T-helper 1 cell (primary cell): ENCODE measurements around the gene ALB.

Source experiments
- DNase-seq, 5 donors: peaks; one replicate each; pipeline ENCODE4 v3.0.0-alpha.2; 2012 to 2020

Gene ALB

GRCh38 chr4:73409012-73409862, 5.2 kb downstream of the ALB start:
- DNase-seq = no peak

- DNase-seq = no peak
Observed at GRCh38 chr4:73409978-73410548, 6.0 kb downstream of the ALB start.

- no peak for DNase-seq
Observed at GRCh38 chr4:73410916-73411730, 7.0 kb downstream of the ALB start.

GRCh38 chr4:73411731-73412414, 7.8 kb downstream of the ALB start:
- DNase-seq = no peak

GRCh38 chr4:73413294-73413755, 9.2 kb downstream of the ALB start:
- DNase-seq = no peak

GRCh38 chr4:73414936-73415271, 10.8 kb downstream of the ALB start:
- DNase-seq = no peak

GRCh38 chr4:73415807-73416238, 11.7 kb downstream of the ALB start:
- DNase-seq = no peak

GRCh38 chr4:73416423-73417087, 12.5 kb downstream of the ALB start:
- DNase-seq = no peak

GRCh38 chr4:73417342-73417741, 13.3 kb downstream of the ALB start:
- DNase-seq = no peak

- no peak for DNase-seq
Observed at GRCh38 chr4:73417973-73418372, 13.9 kb downstream of the ALB start.

- no peak for DNase-seq
Observed at GRCh38 chr4:73418677-73419076, 14.6 kb downstream of the ALB start.

GRCh38 chr4:73419106-73420038, 15.3 kb downstream of the ALB start:
- no peak for DNase-seq

GRCh38 chr4:73420615-73421014, 16.5 kb downstream of the ALB start:
- no peak for DNase-seq

- no peak for DNase-seq
Observed at GRCh38 chr4:73421708-73422457, 17.8 kb downstream of the ALB start.

- no peak for DNase-seq
Observed at GRCh38 chr4:73422458-73422752, 18.3 kb downstream of the ALB start.

- no peak for DNase-seq
Observed at GRCh38 chr4:73423184-73423583, 19.1 kb downstream of the ALB start.

GRCh38 chr4:73426666-73427065, 22.6 kb downstream of the ALB start:
- no peak for DNase-seq

- DNase-seq = no peak
Observed at GRCh38 chr4:73429118-73429517, 25.0 kb downstream of the ALB start.

GRCh38 chr4:73429826-73430587, 25.9 kb downstream of the ALB start:
- no peak for DNase-seq

GRCh38 chr4:73431813-73432168, 27.7 kb downstream of the ALB start:
- DNase-seq = no peak
